Effector CD8-positive, alpha-beta T cell (primary cell): ENCODE results near the gene STX8.
"Not testable (repeated sequence)": the region's sequence is repeated elsewhere in the genome, so short reads cannot be mapped to it uniquely, and the experiment has no call there.

ENCODE experiments used
- DNase-seq: peaks from one replicate; lab custom pipeline; 2025; lab: John Stamatoyannopoulos, UW

STX8 gene

GRCh38 chr17:9389111-9389527 is 186.5 kb downstream of the STX8 start:
- no peak for DNase-seq

- no peak for DNase-seq
These were observed 189.2 kb downstream of the STX8 start for GRCh38 chr17:9386401-9386800.

GRCh38 chr17:9383826-9384225 is 191.8 kb downstream of the STX8 start:
- no peak for DNase-seq

- no peak for DNase-seq
These were observed 193.0 kb downstream of the STX8 start for GRCh38 chr17:9382626-9383025.

GRCh38 chr17:9381068-9381467 is 194.6 kb downstream of the STX8 start:
- DNase-seq = no peak

- DNase-seq = no peak
These were observed 195.3 kb downstream of the STX8 start for GRCh38 chr17:9380361-9380760.

GRCh38 chr17:9376177-9376576 is 199.4 kb downstream of the STX8 start:
- DNase-seq = not testable (repeated sequence)

- DNase-seq = no peak
These were observed 204.6 kb downstream of the STX8 start for GRCh38 chr17:9371019-9371418.

- DNase-seq = no peak
These were observed 205.2 kb downstream of the STX8 start for GRCh38 chr17:9370467-9370866.

- DNase-seq = no peak
These were observed 207.0 kb downstream of the STX8 start for GRCh38 chr17:9368631-9369030.

GRCh38 chr17:9367156-9367555 is 208.5 kb downstream of the STX8 start:
- no peak for DNase-seq

- DNase-seq = no peak
These were observed 210.7 kb downstream of the STX8 start for GRCh38 chr17:9364837-9365430.

- no peak for DNase-seq
These were observed 211.9 kb downstream of the STX8 start for GRCh38 chr17:9363440-9364350.

- no peak for DNase-seq
These were observed 214.2 kb downstream of the STX8 start for GRCh38 chr17:9361188-9361955.

GRCh38 chr17:9360677-9361081 is 214.9 kb downstream of the STX8 start:
- DNase-seq = no peak

- DNase-seq = no peak
These were observed 219.1 kb downstream of the STX8 start for GRCh38 chr17:9356488-9356911.

GRCh38 chr17:9355846-9356245 is 219.8 kb downstream of the STX8 start:
- DNase-seq = no peak

GRCh38 chr17:9355231-9355630 is 220.4 kb downstream of the STX8 start:
- DNase-seq = not testable (repeated sequence)

GRCh38 chr17:9350080-9350479 is 225.5 kb downstream of the STX8 start:
- DNase-seq = no peak

- DNase-seq = no peak
These were observed 229.2 kb downstream of the STX8 start for GRCh38 chr17:9346296-9346926.

- no peak for DNase-seq
These were observed 232.1 kb downstream of the STX8 start for GRCh38 chr17:9343516-9343915.

GRCh38 chr17:9342225-9342624 is 233.4 kb downstream of the STX8 start:
- no peak for DNase-seq
